ENCODE measurements around the gene LRRC3.

The LRRC3 gene

GRCh38 chr21:44471996-44472395 lies 16.7 kb downstream of the LRRC3 start:
- Histone ChIP-seq H4K20me1 (ENCODE audit: insufficient read depth, low read length, poor library complexity, severe bottlenecking) (no peaks in the 10 kb centered on the region), H3F3A (ENCODE audit: low read depth) (no peaks in the 10 kb centered on the region), H3K4me1 (ENCODE audit: insufficient read depth, low read length, poor library complexity, severe bottlenecking) (no peaks in the 10 kb centered on the region), H3K79me2 (ENCODE audit: insufficient read depth, low read length) (no peaks in the 10 kb centered on the region), H3K4me3 (ENCODE audit: low read length, poor library complexity, severe bottlenecking) (no peak overlapping the region), H3K9ac (ENCODE audit: low read depth, low read length, poor library complexity, severe bottlenecking) (no peak overlapping the region), H3K9me3 (ENCODE audit: insufficient read depth, low read depth, low read length) (0 out of 2 replicates have a peak, but pooled peaks cover 2% of the 10 kb centered on the region), H3K9me2 (replicated peaks; ENCODE audit: low read depth, low read length) (no peaks in the 10 kb centered on the region), H3K4me2 (ENCODE audit: low read depth, low read length, poor library complexity, severe bottlenecking) (no peak overlapping the region), H2AFZ (ENCODE audit: low read length) (no peak overlapping the region), H3K36me3 (ENCODE audit: insufficient read depth, low read length) (no peaks in the 10 kb centered on the region), H3K27me3 (ENCODE audit: insufficient read depth, low read length, poor library complexity, severe bottlenecking) (no peaks in the 10 kb centered on the region)
- TF ChIP-seq EZH2phosphoT487 (IDR thresholded peaks at IDR 0.05; ENCODE audit: borderline replicate concordance) (no peak), CTCF (conservative IDR thresholded peaks at IDR 0.05; ENCODE audit: low read length) (no peak)

- no peaks in the 10 kb centered on the region for H3K27me3 ChIP-seq (ENCODE audit: insufficient read depth, low read length, poor library complexity, severe bottlenecking)
- no peaks in the 10 kb centered on the region for H3K4me1 ChIP-seq (ENCODE audit: insufficient read depth, low read length, poor library complexity, severe bottlenecking)
- H3K9me3 ChIP-seq (ENCODE audit: insufficient read depth, low read depth, low read length) = no peaks in the 10 kb centered on the region
- no peaks in the 10 kb centered on the region for H3K36me3 ChIP-seq (ENCODE audit: insufficient read depth, low read length)
- H3K79me2 ChIP-seq (ENCODE audit: insufficient read depth, low read length) = no peaks in the 10 kb centered on the region
- TF ChIP-seq CTCF (conservative IDR thresholded peaks at IDR 0.05; ENCODE audit: low read length) (no peak), EZH2phosphoT487 (IDR thresholded peaks at IDR 0.05; ENCODE audit: borderline replicate concordance) (no peak)
- no peaks in the 10 kb centered on the region for H4K20me1 ChIP-seq (ENCODE audit: insufficient read depth, low read length, poor library complexity, severe bottlenecking)
- no peak overlapping the region for H3K4me3 ChIP-seq (ENCODE audit: low read length, poor library complexity, severe bottlenecking)
- no peak overlapping the region for H3K9ac ChIP-seq (ENCODE audit: low read depth, low read length, poor library complexity, severe bottlenecking)
- H3F3A ChIP-seq (ENCODE audit: low read depth) = no peaks in the 10 kb centered on the region
- no peaks in the 10 kb centered on the region for H3K9me2 ChIP-seq (replicated peaks; ENCODE audit: low read depth, low read length)
- H2AFZ ChIP-seq (ENCODE audit: low read length) = no peak overlapping the region
- no peak overlapping the region for H3K4me2 ChIP-seq (ENCODE audit: low read depth, low read length, poor library complexity, severe bottlenecking)
Observed at GRCh38 chr21:44473915-44474555, 18.7 kb downstream of the LRRC3 start.

GRCh38 chr21:44475266-44475845 lies 20.0 kb downstream of the LRRC3 start:
- TF ChIP-seq EZH2phosphoT487 (IDR thresholded peaks at IDR 0.05; ENCODE audit: borderline replicate concordance) = no peak
- no peaks in the 10 kb centered on the region for H3K9me2 ChIP-seq (replicated peaks; ENCODE audit: low read depth, low read length)
- no peak overlapping the region for H3K4me3 ChIP-seq (ENCODE audit: low read length, poor library complexity, severe bottlenecking)
- H3K4me1 ChIP-seq (ENCODE audit: insufficient read depth, low read length, poor library complexity, severe bottlenecking) = no peaks in the 10 kb centered on the region
- no peaks in the 10 kb centered on the region for H3K36me3 ChIP-seq (ENCODE audit: insufficient read depth, low read length)
- H4K20me1 ChIP-seq (ENCODE audit: insufficient read depth, low read length, poor library complexity, severe bottlenecking) = no peaks in the 10 kb centered on the region
- no peaks in the 10 kb centered on the region for H3F3A ChIP-seq (ENCODE audit: low read depth)
- no peaks in the 10 kb centered on the region for H3K9me3 ChIP-seq (ENCODE audit: insufficient read depth, low read depth, low read length)
- no peak overlapping the region for H3K4me2 ChIP-seq (ENCODE audit: low read depth, low read length, poor library complexity, severe bottlenecking)
- H3K79me2 ChIP-seq (ENCODE audit: insufficient read depth, low read length) = no peaks in the 10 kb centered on the region
- no peak overlapping the region for H3K9ac ChIP-seq (ENCODE audit: low read depth, low read length, poor library complexity, severe bottlenecking)
- no peaks in the 10 kb centered on the region for H3K27me3 ChIP-seq (ENCODE audit: insufficient read depth, low read length, poor library complexity, severe bottlenecking)
- no peak overlapping the region for H2AFZ ChIP-seq (ENCODE audit: low read length)

- Histone ChIP-seq H3F3A (ENCODE audit: low read depth) (no peaks in the 10 kb centered on the region), H4K20me1 (ENCODE audit: insufficient read depth, low read length, poor library complexity, severe bottlenecking) (no peaks in the 10 kb centered on the region), H3K36me3 (ENCODE audit: insufficient read depth, low read length) (no peaks in the 10 kb centered on the region), H3K27me3 (ENCODE audit: insufficient read depth, low read length, poor library complexity, severe bottlenecking) (no peaks in the 10 kb centered on the region), H3K4me3 (ENCODE audit: low read length, poor library complexity, severe bottlenecking) (no peak overlapping the region), H3K4me2 (ENCODE audit: low read depth, low read length, poor library complexity, severe bottlenecking) (no peak overlapping the region), H3K9me2 (replicated peaks; ENCODE audit: low read depth, low read length) (no peaks in the 10 kb centered on the region), H2AFZ (ENCODE audit: low read length) (no peak overlapping the region), H3K4me1 (ENCODE audit: insufficient read depth, low read length, poor library complexity, severe bottlenecking) (no peaks in the 10 kb centered on the region), H3K9ac (ENCODE audit: low read depth, low read length, poor library complexity, severe bottlenecking) (no peak overlapping the region), H3K9me3 (ENCODE audit: insufficient read depth, low read depth, low read length) (no peaks in the 10 kb centered on the region), H3K79me2 (ENCODE audit: insufficient read depth, low read length) (no peaks in the 10 kb centered on the region)
- TF ChIP-seq CTCF (conservative IDR thresholded peaks at IDR 0.05; ENCODE audit: low read length) (no peak), EZH2phosphoT487 (IDR thresholded peaks at IDR 0.05; ENCODE audit: borderline replicate concordance) (no peak)
Observed at GRCh38 chr21:44477131-44477530, 21.8 kb downstream of the LRRC3 start.
